DMS153 (cell line): ENCODE data around the gene PISD.

Experiments used
- DNase-seq: peaks from one replicate; lab custom pipeline; 2025; lab: John Stamatoyannopoulos, UW

PISD gene

DNA sequence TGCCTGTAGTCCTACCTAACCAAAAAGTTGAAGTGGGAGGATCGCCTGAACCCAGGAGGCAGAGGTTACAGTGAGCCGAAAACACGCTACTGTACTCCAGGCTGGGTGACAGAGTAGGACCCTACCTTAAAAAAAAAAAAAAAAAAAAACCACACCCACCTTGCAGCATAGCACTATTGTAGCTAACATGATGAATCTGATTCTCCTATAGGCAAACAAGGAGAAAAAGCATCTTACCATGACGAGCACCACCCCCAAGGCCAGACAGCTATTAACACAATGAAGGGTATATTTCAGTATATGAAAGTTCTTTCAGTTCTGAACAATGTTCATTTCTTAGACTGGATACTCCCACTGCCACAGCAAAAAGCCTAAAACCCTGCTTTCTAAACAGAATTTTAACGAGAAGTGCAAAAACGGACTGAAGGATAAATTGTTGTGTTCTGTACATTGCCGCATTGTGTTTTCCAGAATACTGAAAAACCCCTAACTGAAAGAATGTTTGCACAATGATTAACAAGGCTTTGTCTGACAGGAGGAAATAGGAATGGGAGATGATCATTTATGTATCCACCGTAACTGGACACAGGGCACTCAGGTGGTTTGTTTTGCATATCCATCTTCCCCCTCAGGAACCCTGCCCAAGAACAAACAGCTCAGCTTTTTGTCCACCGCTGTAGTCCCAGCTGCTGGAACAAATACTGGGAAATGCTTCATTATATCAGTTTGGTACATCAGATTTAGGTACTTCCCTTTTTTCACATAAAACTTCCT, 8.9 kb downstream of the PISD start:
- DNase-seq, result peak; percentile 71

- no peak for DNase-seq
Observed at GRCh38 chr22:31652088-31652487, 9.9 kb downstream of the PISD start.

DNA sequence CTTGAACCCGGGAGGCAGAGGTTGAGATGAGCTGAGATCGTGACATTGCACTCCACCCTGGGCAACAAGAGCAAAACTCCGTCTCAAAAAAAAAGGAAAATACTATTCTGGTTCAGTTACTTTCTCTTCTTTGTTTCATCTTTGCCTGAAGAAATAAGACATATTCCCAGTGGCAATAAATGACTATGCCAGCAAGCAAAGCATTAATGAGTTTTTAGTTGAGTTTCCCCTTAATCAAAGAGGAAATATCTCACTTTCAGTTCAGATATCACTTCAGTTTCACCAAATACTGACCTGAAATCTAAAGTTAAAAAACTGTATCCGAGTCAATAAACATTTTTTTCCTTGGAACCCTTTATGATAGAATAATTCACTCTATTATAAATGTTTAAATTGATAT, 10.4 kb downstream of the PISD start:
- DNase-seq, result no peak

- DNase-seq, result no peak
Observed at GRCh38 chr22:31650391-31650790, 11.6 kb downstream of the PISD start.

DNA sequence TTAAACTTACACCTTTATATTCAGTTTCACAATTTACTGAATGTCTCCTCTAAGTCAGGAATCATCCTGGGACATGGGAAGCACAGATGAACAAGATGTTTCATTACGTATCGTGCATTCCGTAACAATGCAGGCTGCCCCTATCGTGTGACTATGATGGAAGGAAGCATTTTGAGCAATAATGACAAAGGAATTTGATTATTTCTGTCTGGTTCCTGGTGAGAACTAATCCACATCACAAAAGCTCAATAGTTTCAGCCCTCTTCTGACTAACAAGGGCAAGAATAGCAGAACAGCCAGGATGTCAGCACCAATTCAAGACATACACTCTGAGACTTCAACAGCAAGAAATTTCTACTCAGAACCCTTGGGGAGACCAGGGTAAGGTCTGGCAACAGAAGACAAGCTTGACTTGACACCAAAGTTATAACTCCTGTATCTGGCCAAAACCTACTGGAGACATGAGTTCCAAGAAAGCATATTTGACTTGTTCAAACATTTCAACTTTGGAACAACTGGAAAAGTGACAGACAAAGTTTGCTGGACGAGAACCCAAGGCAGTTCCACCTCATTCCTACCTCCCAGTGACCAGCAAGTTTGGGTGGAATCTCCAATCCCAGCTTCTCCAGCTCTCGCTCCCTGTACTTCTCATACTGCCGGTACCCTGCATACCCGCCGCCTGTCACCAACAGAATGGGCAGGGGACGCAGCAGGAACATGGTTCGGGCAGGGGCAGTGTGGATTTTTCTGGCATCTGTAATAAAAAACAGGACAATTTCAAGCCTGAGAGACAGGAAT, 14.3 kb downstream of the PISD start:
- no peak for DNase-seq

GRCh38 chr22:31647066-31647465, 14.9 kb downstream of the PISD start:
- DNase-seq, result no peak

DNA sequence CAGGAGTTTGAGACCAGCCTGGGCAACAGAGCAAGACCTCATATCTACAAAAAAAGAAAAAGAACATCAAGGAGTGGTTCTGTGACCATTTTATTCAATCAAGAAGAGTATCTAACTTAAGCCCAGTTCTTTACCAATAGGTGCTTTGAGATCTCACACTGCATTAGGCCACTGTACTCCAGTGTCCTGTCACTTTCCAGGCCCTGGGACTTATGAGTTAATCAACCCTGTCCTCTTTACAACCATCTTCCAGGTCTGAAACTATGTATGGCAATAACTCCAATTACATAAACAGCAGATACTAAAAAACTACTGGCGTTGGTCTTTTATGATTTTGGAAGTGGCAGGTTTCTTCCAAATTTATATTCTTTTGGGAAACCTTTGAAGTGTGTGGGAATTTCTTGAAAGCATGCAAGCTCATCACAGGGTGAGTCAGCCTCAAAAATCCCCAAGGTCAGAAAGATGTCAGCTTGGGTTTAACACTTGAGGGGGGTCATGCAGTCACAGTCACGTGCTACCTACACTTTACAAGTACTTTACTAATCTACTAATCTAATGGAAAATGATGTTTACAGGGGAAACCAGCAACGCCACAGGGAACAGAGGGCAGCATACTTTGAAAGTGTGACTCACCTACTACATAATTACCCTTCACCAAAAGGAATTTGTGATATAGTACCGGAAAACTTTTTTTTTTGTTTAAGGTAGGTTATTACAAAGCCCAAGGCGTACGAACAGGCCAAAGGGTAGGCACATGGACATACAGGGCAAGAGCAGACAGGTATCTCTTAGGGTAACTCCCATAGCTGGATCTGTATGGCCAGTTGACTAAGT, 15.6 kb downstream of the PISD start:
- no peak for DNase-seq

DNA sequence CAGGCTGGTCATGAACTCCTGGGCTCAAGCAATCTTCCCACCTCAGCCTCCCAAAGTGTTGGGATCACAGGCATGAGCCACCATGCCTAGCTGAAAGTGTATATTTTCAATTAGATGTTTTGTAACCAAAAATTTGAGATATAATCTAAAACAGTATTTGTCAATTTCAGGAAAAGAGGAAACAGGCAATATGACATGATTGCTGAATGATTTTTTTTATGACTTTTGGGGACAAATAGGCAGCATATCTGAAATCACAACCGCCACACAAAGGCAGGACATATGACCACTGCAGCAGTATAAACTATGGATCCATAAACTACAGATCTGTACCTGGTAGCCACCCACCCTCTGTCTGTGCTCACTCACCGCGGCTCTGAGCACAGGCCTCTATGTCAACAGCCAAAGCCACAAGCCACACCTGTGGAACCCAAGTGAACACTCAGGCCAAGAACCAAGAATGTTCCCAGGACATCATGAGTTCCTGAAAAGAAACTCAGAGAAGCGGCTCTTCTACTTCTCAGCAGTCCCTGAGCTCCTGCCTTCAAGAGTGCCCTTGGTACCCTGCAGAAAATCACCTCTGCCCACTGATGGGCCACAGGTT, 22.5 kb downstream of the PISD start:
- no peak for DNase-seq

GRCh38 chr22:31637891-31638618, 24.0 kb downstream of the PISD start:
- no peak for DNase-seq

- no peak for DNase-seq
Observed at GRCh38 chr22:31637447-31637890, 24.5 kb downstream of the PISD start.

GRCh38 chr22:31635638-31636306, 26.2 kb downstream of the PISD start:
- peak; percentile 79 for DNase-seq

GRCh38 chr22:31631436-31631835, 30.6 kb downstream of the PISD start:
- DNase-seq, result no peak

DNA sequence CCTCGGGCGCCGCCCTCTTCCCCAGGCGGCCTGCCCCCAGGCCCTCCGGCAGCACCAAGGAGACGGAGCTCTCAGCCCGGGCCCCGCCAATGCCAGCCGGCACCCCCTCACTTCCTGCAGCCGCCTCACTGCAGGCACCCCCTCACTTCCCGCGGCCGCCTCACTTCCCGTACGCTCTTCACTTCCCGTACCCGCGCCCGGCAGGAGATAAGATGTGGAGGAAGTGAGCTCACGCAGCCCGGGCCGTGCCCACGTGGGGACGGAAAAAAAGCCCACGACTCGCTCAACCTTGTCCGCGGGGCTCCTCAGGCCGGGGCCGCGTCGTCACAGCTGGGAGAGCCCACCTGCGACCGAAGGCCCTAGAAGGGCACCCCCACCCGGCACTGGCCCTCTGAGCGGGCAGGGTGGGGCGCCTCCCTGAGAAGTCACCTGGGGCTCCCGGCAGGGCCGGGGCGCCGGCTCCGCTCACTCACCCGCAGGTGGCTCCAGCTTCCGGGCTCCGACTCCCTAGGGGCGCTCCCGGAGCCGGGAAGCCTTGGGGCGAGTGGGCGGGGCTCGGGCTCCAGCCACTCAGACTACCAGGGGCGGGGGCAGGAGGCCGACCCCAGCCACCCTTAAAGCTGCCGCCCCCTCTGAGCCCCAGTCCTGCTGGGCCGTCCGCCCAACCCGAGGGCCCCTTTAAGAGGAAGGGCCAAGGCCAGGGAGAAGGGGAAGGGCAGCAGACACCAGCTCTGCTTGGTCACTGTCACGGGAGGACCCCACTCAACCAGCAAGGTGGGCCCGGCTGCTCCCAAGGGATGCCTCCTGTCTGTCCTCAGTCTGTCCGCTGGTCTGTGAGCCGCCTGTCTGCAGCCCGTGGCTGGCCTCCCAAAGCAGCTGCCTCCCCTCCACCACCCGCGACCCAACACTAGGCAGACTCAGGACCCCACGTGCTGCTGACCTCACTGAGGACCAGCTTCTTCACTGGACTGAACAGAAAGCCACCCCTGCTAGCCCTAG, 31.4 kb downstream of the PISD start:
- peak; percentile 76 for DNase-seq

GRCh38 chr22:31629741-31630184, 32.3 kb downstream of the PISD start:
- no peak for DNase-seq

DNA sequence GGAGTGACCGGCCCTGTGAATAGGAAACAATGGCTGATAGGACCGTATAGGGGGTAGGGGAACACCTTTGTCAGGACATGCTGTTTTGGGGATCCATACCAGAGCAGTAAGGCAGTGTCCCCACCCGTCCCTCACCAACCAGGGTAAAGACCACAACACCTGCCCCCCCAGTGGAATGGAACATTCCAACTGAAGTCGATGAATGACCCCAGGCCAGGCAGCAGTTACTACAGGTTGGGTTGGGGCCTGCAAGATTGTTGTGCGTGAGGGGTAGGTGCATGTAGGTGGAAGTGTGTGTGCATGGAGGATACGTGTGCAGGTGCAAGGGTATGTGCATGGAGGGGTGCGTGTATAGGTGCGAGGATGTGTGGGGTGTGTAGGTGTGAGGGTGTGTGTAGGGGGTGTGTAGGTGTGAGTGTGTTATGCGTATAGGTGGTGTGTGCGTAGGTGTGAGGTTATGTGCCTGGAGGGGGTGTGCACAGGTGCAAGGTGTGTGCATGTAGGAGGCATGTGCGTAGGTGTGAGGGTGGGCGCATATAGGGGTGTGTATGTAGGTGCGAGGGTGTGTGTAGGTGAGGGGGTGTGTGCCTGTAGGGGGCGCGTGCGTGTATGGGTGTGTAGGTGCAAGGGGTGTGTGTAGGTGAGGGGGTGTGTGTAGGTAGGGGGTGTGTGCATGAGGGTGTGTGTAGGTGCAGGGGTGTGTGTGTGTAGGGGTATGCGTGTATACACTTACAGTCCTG, 32.9 kb downstream of the PISD start:
- no peak for DNase-seq

DNA sequence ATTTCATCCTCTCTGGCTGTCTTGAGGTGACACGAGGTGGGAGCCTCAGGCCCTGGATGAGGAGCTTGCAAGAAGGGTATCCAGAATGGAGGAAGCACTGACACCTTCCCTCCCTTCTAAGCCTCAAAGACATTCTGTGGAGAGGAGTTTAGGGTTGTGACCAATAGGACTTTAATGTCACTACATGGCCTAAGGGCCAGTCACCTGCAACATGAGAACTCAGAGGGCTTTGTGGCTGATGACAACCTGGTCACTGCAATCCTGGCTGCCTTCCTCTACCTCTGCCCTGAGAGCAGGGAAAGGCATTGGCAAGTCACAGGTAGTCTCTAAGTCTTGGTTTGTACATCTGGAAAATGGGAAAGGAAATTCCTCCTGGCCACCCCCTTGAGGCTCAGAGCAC, 33.7 kb downstream of the PISD start:
- DNase-seq, result no peak

DNA sequence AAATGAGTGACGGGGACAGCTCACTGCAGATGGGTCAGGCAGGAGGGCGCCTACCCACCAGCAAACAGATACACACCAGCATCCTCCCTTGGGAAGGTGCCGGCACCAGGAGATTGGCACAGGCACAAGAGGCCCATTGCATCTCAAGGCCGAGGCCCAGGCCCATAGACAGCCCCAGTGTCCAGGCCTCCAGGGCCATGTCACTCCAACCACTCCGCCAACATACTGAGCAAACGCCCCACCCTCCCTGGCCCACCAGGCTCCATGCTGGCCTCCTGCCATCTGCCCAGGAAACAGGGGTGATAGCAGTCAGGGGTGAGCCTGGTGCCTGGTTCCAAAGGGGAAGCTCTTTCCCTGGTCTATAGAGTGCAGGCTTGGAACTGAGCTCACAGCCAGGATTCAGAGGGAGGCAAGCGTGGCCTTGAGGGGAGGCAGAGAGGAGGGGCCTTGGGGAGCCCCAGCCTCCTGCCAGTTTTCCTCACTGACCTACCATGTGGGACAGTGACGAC, 34.7 kb downstream of the PISD start:
- no peak for DNase-seq

- DNase-seq, result no peak
Observed at GRCh38 chr22:31626427-31627150, 35.4 kb downstream of the PISD start.
